SK-N-SH (cell line): ENCODE data around the gene CDKN1A.

Source experiments
- EP300 ChIP-seq, 2 experiments: IDR thresholded peaks; 2 replicates each; pipeline versions ENCODE4 v1.4.0 to v1.6.1; 2012; ENCODE audit warnings: borderline replicate concordance in 1 of 2, low read depth in 1 of 2, low read length in 1 of 2
- EZH2phosphoT487 ChIP-seq: fragments of 200-600 bp; sonication (generic); IDR thresholded peaks from 2 replicates; pipeline ENCODE4 v1.6.1; 2017; ENCODE audit warnings: low read depth, mixed run types, mild to moderate bottlenecking, antibody characterized with exemption, moderate library complexity, borderline replicate concordance
- POLR2AphosphoS5 ChIP-seq: IDR thresholded peaks from 2 replicates; pipeline ENCODE4 v1.6.1; 2012; ENCODE audit warnings: low read depth, low read length
- RAD21 ChIP-seq: IDR thresholded peaks from 2 replicates; pipeline ENCODE4 v1.6.1; 2012; ENCODE audit warnings: mild to moderate bottlenecking, low read length
- RCOR1 ChIP-seq: fragments of 150-350 bp; IDR thresholded peaks from 2 replicates; pipeline ENCODE4 v1.6.1; 2017; ENCODE audit warnings: antibody characterized with exemption, low read length
- SMC3 ChIP-seq: IDR thresholded peaks from 2 replicates; pipeline ENCODE4 v1.6.1; 2012; ENCODE audit warnings: low read depth, low read length, improper control_type of control experiment
- YY1 ChIP-seq: IDR thresholded peaks from 2 replicates; pipeline ENCODE4 v1.4.0; 2012; ENCODE audit warnings: low read depth, mild to moderate bottlenecking
- TF ChIP-seq, protein P1 (sequence below): fragments of 200-600 bp; sonication (generic); IDR thresholded peaks from 2 replicates; pipeline ENCODE4 v1.6.1; 2017; ENCODE audit warnings: antibody characterized with exemption, mild to moderate bottlenecking, moderate library complexity
- TF ChIP-seq, protein P2 (sequence below): fragments of 150-350 bp; IDR thresholded peaks from 2 replicates; pipeline ENCODE4 v1.6.1; 2016; ENCODE audit warnings: mild to moderate bottlenecking, low read depth, low read length
- TF ChIP-seq, protein P3 (sequence below): IDR thresholded peaks from 2 replicates; pipeline ENCODE4 v1.4.0; 2012; ENCODE audit warnings: low read depth, borderline replicate concordance
- TF ChIP-seq, protein P4 (sequence below): IDR thresholded peaks from 2 replicates; pipeline ENCODE4 v1.4.0; 2012; ENCODE audit warnings: low read depth

DNA sequence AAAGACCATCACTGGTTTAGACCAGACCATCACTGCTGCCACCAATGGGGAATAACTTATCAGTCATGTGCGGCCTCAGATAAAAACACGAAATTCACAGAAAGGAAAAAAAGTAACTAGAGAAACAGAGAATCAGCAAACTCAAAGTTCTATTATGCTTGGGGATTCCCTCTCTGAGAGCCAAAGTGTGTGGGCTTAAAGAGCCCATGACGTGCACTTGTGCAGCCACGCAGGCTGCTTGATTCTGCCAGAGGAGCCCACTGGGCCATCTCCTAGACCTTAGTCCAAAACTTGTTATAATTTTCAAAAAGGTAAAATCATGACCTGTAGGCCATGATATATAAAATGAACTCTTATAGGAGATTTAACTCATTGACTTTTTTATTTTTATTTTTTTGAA, 34.3 kb downstream of the CDKN1A start:
- TF ChIP-seq EZH2phosphoT487 = no peak
- TF ChIP-seq YY1 = no peak
- TF ChIP-seq POLR2AphosphoS5 = no peak
- TF ChIP-seq RCOR1 = no peak
- TF ChIP-seq, protein P1, sequence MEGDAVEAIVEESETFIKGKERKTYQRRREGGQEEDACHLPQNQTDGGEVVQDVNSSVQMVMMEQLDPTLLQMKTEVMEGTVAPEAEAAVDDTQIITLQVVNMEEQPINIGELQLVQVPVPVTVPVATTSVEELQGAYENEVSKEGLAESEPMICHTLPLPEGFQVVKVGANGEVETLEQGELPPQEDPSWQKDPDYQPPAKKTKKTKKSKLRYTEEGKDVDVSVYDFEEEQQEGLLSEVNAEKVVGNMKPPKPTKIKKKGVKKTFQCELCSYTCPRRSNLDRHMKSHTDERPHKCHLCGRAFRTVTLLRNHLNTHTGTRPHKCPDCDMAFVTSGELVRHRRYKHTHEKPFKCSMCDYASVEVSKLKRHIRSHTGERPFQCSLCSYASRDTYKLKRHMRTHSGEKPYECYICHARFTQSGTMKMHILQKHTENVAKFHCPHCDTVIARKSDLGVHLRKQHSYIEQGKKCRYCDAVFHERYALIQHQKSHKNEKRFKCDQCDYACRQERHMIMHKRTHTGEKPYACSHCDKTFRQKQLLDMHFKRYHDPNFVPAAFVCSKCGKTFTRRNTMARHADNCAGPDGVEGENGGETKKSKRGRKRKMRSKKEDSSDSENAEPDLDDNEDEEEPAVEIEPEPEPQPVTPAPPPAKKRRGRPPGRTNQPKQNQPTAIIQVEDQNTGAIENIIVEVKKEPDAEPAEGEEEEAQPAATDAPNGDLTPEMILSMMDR = no peak
- TF ChIP-seq, protein P2, sequence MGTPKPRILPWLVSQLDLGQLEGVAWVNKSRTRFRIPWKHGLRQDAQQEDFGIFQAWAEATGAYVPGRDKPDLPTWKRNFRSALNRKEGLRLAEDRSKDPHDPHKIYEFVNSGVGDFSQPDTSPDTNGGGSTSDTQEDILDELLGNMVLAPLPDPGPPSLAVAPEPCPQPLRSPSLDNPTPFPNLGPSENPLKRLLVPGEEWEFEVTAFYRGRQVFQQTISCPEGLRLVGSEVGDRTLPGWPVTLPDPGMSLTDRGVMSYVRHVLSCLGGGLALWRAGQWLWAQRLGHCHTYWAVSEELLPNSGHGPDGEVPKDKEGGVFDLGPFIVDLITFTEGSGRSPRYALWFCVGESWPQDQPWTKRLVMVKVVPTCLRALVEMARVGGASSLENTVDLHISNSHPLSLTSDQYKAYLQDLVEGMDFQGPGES = no peak
- TF ChIP-seq, protein P3, sequence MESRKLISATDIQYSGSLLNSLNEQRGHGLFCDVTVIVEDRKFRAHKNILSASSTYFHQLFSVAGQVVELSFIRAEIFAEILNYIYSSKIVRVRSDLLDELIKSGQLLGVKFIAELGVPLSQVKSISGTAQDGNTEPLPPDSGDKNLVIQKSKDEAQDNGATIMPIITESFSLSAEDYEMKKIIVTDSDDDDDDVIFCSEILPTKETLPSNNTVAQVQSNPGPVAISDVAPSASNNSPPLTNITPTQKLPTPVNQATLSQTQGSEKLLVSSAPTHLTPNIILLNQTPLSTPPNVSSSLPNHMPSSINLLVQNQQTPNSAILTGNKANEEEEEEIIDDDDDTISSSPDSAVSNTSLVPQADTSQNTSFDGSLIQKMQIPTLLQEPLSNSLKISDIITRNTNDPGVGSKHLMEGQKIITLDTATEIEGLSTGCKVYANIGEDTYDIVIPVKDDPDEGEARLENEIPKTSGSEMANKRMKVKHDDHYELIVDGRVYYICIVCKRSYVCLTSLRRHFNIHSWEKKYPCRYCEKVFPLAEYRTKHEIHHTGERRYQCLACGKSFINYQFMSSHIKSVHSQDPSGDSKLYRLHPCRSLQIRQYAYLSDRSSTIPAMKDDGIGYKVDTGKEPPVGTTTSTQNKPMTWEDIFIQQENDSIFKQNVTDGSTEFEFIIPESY = no peak
- TF ChIP-seq EP300 (IDR thresholded peaks at IDR 0.05; ENCODE audit: borderline replicate concordance in 1 of 2, low read depth in 1 of 2, low read length in 1 of 2) = no peak
- TF ChIP-seq RAD21 = no peak
- TF ChIP-seq, protein P4, sequence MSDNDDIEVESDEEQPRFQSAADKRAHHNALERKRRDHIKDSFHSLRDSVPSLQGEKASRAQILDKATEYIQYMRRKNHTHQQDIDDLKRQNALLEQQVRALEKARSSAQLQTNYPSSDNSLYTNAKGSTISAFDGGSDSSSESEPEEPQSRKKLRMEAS = no peak
- TF ChIP-seq SMC3 = no peak
